GM12873 (cell line): Measurements from ENCODE around the gene PNMA8B.

ENCODE experiments used
- TF ChIP-seq, protein P1 (sequence below): IDR thresholded peaks from 2 replicates; pipeline ENCODE4 v1.5.1; 2012; ENCODE audit warnings: low read depth, mild to moderate bottlenecking, moderate library complexity, low read length, control low read depth; ENCODE audit not compliant: insufficient read depth; ENCODE audit errors: missing control alignments

The PNMA8B gene

DNA sequence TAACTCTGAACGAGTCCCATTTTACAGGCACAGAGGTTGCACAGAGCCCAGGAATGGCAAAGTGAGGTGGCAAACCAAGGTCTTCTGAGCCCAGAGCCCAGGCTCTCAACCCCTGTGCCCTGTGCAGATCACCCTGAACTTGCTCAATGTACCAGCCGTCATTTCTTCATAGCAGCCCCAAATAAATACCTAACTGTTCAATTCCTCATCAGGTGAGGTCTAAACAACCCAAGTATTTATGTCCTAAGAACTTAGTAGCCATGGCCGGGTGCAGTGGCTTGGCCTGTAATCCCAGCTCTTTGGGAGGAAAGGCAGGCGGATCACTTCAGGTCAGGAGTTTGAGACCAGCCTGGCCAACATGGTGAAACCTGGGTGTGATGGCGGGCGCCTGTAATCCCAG lies 21.8 kb upstream of the PNMA8B start:
- TF ChIP-seq, protein P1, sequence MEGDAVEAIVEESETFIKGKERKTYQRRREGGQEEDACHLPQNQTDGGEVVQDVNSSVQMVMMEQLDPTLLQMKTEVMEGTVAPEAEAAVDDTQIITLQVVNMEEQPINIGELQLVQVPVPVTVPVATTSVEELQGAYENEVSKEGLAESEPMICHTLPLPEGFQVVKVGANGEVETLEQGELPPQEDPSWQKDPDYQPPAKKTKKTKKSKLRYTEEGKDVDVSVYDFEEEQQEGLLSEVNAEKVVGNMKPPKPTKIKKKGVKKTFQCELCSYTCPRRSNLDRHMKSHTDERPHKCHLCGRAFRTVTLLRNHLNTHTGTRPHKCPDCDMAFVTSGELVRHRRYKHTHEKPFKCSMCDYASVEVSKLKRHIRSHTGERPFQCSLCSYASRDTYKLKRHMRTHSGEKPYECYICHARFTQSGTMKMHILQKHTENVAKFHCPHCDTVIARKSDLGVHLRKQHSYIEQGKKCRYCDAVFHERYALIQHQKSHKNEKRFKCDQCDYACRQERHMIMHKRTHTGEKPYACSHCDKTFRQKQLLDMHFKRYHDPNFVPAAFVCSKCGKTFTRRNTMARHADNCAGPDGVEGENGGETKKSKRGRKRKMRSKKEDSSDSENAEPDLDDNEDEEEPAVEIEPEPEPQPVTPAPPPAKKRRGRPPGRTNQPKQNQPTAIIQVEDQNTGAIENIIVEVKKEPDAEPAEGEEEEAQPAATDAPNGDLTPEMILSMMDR = no peak

GRCh38 chr19:46515879-46516350 lies 20.2 kb upstream of the PNMA8B start:
- TF ChIP-seq, protein P1 = peak; percentile 71

DNA sequence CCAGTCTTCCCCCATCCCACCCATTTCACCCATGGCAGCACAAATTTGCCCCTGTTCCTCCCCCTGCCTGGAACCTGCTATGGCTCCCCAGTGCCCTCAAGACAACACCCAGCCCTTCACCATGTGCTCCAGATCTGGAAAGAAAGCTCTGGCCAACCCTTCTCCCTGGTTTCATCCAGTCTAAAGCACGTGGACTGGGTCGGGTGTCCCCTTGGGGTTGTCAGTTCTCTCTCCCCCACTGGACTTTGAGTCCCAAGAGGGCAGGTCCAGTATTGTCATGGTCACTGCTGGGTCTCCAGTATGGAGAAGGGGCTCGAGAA lies 19.6 kb upstream of the PNMA8B start:
- TF ChIP-seq, protein P1 = no peak

DNA sequence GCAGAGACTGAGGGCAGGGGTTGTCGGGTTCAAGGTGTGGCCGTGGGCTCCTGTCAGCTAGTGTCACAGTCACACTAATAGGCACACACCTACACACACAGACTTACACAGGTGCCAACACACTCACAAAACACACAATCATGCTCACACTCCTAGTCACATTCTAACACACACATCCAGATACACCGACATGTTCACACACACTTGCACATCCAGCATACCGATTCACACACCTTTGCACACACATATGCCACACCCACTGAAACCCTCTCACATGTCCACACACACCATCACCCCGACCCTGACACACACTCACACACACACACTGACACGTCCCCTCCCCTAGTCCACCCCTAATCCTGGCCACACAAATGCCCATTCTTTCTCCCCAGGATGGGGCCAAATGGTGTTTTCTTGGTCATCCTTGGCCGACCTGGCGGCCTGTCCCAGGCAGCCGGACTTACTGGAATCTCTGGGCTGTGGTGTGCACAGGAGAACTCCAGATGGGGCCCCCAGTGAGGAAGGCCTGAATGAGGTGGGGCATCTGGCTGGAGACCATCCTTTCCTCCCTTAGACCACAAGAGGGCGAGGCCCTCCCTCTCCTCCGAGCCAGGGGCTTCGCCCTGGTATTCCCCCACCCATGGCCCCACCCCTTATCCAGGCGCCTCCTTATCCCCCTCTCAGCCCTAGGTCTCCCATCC lies 19.1 kb upstream of the PNMA8B start:
- TF ChIP-seq, protein P1 = no peak

- TF ChIP-seq, protein P1 = peak; percentile 97
These were observed 18.0 kb upstream of the PNMA8B start for GRCh38 chr19:46513461-46514236.

- TF ChIP-seq, protein P1 = no peak
These were observed 15.6 kb upstream of the PNMA8B start for GRCh38 chr19:46511237-46511636.

DNA sequence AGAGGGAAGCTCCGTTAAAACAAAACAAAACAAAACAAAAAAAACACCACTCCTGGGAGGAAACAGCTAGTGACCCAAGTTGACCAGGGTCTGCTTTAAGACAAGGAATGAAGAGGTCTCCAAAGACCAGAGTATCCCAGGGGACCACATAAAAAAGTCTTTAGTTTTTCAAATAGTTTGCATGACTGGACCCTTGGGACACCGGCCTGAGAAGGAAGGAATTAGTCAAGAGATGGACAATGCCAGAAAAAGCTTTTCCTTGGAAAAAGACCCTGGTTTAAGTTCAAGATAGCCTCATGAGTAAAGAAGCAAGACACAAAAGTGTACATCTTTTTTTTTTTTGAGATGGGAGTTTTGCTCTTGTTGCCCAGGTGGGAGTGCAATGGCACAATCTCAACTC lies 12.5 kb upstream of the PNMA8B start:
- TF ChIP-seq, protein P1 = no peak
